Globus pallidus (tissue), 1 donor: ENCODE measurements around the gene EPS8L1.
"Not testable (repeated sequence)": the region's sequence is repeated elsewhere in the genome, so short reads cannot be mapped to it uniquely, and the experiment has no call there.

Experiments used
- DNase-seq: peaks from one replicate; pipeline ENCODE4 v3.0.0-alpha.2; 2015; ENCODE audit warnings: low spot score

The EPS8L1 gene

GRCh38 chr19:55075371-55075998 lies at the start of gene EPS8L1:
TSS of gene EPS8L1 (plus strand) at chr19:55075869. CDS start at chr19:55076445, 576 bp downstream.
- no peak for DNase-seq

GRCh38 chr19:55027140-55027471 lies 48.6 kb upstream of the EPS8L1 start:
- not testable (repeated sequence) for DNase-seq

GRCh38 chr19:55027472-55028337 lies 48.0 kb upstream of the EPS8L1 start:
- DNase-seq = no peak

GRCh38 chr19:55028757-55029156 lies 46.9 kb upstream of the EPS8L1 start:
- no peak for DNase-seq

- no peak for DNase-seq
These were observed 44.5 kb upstream of the EPS8L1 start for GRCh38 chr19:55031178-55031577.

- no peak for DNase-seq
These were observed 43.4 kb upstream of the EPS8L1 start for GRCh38 chr19:55032170-55032800.

- not testable (repeated sequence) for DNase-seq
These were observed 42.6 kb upstream of the EPS8L1 start for GRCh38 chr19:55032976-55033643.

- no peak for DNase-seq
These were observed 40.9 kb upstream of the EPS8L1 start for GRCh38 chr19:55034751-55035150.

GRCh38 chr19:55036058-55036457 lies 39.6 kb upstream of the EPS8L1 start:
- DNase-seq = no peak

- DNase-seq = not testable (repeated sequence)
These were observed 38.1 kb upstream of the EPS8L1 start for GRCh38 chr19:55037603-55038002.

- not testable (repeated sequence) for DNase-seq
These were observed 35.0 kb upstream of the EPS8L1 start for GRCh38 chr19:55040654-55041053.

- DNase-seq = no peak
These were observed 34.4 kb upstream of the EPS8L1 start for GRCh38 chr19:55041244-55041626.

GRCh38 chr19:55041627-55042343 lies 33.9 kb upstream of the EPS8L1 start:
- DNase-seq = no peak

- DNase-seq = no peak
These were observed 33.4 kb upstream of the EPS8L1 start for GRCh38 chr19:55042344-55042678.

GRCh38 chr19:55042688-55043087 lies 33.0 kb upstream of the EPS8L1 start:
- DNase-seq = no peak

GRCh38 chr19:55044286-55044685 lies 31.4 kb upstream of the EPS8L1 start:
- DNase-seq = no peak

- DNase-seq = no peak
These were observed 30.6 kb upstream of the EPS8L1 start for GRCh38 chr19:55044771-55045716.

- DNase-seq = no peak
These were observed 28.6 kb upstream of the EPS8L1 start for GRCh38 chr19:55046975-55047622.

GRCh38 chr19:55047951-55048350 lies 27.7 kb upstream of the EPS8L1 start:
- no peak for DNase-seq

GRCh38 chr19:55048446-55048845 lies 27.2 kb upstream of the EPS8L1 start:
- DNase-seq = no peak
